KOPT-K1 (cell line): ENCODE data around the gene CREB3L4.
"Not testable (repeated sequence)": the region's sequence is repeated elsewhere in the genome, so short reads cannot be mapped to it uniquely, and the experiment has no call there.

Experiments used
- H3K27ac ChIP-seq: fragments of 200-600 bp; sonication (generic); 2 replicates; pipeline ENCODE4 v1.5.1; 2016; ENCODE audit warnings: antibody characterized with exemption, mild to moderate bottlenecking, low read depth, low read length; ENCODE audit not compliant: poor library complexity, severe bottlenecking
- H3K36me3 ChIP-seq: fragments of 200-600 bp; sonication (generic); 2 replicates; pipeline ENCODE4 v1.5.1; 2017; ENCODE audit warnings: antibody characterized with exemption, mild to moderate bottlenecking, low read length, moderate library complexity; ENCODE audit not compliant: insufficient read depth
- H3K9me3 ChIP-seq: fragments of 200-600 bp; sonication (generic); 2 replicates; pipeline ENCODE4 v1.5.1; 2017; ENCODE audit warnings: antibody characterized with exemption, low read length, mild to moderate bottlenecking; ENCODE audit not compliant: insufficient read depth, poor library complexity, severe bottlenecking

Gene CREB3L4

DNA sequence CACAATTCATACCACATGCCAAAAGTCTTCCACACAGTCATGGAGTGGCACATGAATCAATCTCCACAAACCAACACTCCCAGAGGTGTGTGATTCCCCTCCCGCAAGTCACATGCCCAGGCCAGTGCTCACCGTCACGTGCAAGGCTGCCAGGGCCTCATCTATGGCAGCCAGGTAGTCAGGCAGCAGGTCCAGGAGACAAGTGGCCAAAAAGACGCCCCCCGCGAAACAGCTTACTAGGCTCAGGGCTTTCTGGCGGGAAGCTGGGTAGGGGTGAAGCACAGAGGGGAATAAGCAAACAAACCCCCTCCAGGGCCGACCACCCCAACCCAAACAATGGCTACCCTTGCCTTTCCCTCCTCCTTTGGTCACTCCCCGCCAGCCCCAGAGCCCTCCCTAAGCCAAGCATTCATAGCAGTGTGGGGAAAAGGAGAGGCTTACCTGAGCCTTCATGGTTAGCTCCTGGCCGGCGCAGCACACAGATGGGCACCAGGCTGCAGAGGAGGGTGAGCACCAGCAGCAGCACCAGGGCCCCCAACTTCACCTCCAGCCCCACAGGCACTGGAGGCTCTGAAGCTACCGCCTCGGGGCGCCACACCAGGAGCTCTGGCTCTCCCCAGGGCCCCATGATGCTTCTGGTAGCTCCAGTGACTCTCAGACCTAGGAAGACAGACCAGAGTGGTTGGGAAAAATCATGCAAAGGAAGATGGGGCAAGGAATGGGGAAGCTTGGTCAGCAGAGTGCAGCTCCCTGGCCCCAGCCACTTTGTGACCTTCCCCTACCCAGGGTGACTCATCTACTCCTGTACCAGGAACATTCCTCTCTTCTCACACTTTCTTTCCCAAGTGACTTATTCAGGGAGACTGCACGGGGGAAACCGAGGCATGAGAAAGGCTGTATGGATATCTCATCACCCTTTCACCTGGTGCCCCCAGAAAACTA, 5.3 kb upstream of the CREB3L4 start:
- no peaks in the 10 kb centered on the region for H3K9me3 ChIP-seq
- peaks cover 17% of the 10 kb centered on the region; the same call in 1 of the 2 replicates for H3K36me3 ChIP-seq
- peak overlapping the region; percentile 79 for H3K27ac ChIP-seq

DNA sequence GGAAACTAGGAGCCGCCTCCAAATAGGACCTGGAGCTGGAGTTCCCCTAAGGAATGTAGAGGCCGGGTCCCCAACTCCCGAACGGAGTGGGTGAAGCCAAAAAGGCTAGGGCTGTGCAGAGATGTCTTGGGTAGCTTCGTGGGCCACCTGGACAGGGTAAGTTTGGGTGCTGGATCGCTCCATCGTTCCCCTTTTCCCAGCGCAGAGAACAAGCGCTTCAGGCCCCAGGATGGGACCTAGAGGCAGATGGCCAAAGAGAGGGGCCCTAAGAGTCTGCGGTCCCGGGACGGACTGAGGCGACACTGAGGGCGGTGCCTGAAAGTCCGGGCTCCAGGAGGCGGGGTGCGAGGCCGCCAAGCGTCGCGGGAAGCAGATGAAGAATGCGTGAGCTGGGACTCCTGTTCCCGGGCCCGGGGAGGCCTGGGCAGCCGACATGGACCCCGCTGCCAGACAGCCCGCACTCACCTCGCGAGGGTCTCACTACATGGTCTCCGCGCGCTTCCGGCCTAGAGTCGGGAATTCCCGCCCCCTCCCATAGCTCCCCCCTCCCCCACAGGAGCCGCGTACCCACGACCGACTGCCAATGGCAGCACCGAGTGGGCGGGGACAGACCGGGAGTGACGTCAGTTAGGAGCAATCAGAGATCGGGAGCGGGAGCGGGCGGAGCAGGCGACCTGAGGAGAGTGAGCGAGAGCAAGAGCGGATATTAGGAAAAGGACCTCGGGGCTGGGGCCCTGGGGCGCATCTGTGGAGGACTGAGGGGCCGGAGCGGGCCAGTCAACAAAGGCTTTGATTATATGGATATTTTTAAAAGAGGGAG, 4.5 kb upstream of the CREB3L4 start, which contains the start of gene SLC39A1:
Gene SLC39A1, minus strand, starts transcription at position 508 of the 820 bp plus-strand sequence. CDS start 822 bp downstream, outside the sequence.
- peaks cover 17% of the 10 kb centered on the region; the same call in 1 of the 2 replicates for H3K36me3 ChIP-seq
- peak within 1 kb of the TSS; percentile 79 for H3K27ac ChIP-seq

DNA sequence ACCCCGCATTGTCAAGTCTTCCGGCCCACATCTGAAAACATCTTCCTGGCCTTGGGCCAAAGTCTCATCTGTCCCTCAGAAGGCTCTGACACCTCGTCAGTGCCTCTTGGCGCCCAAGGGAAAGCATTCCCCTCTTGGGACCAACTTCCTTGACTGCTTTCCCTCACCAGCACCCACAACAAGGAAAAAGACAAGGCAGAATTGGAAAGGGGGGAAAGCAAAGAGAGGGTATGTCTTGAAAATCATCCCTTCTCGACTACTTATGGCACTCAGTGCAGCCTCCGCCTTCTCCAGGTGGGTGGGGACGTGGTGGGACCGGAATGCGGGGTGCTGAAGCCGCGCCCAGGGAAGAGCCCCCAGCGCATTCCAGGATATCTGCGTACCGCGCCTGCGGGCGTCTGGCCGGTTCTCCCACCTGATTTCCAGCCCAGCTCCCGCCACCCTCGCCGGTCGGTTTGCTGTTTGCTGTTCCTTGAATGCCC, 3.8 kb upstream of the CREB3L4 start:
- peak overlapping the region; percentile 79 for H3K27ac ChIP-seq
- no peaks in the 10 kb centered on the region for H3K9me3 ChIP-seq
- peaks cover 17% of the 10 kb centered on the region; the same call in 1 of the 2 replicates for H3K36me3 ChIP-seq

More for the DNA sequence above, 4.5 kb upstream of the CREB3L4 start, which contains the start of gene SLC39A1:
- H3K9me3 ChIP-seq = no peaks in the 10 kb centered on the region

DNA sequence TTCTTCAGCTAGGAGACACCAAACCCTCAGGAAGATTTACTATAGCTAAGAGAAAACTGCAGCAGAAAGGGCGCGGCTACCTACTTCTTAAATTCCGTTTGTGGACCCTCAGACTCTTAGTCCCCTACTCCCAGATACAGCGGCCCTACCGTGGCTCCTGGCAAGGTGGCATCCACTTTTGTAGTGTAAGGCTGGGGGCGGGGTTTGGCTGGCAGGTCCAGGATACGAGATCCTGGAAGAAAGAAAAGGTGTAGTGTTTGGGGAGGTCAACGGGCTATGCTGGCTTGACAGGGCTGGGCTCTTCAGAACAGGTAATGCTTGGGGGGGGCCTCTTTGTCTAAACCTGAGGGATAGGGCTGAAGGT, 280 bp downstream of the CREB3L4 start:
- peak overlapping the region; percentile 88 for H3K27ac ChIP-seq
- H3K9me3 ChIP-seq = no peaks in the 10 kb centered on the region
- H3K36me3 ChIP-seq = peaks cover 7% of the 10 kb centered on the region; the same call in 1 of the 2 replicates

DNA sequence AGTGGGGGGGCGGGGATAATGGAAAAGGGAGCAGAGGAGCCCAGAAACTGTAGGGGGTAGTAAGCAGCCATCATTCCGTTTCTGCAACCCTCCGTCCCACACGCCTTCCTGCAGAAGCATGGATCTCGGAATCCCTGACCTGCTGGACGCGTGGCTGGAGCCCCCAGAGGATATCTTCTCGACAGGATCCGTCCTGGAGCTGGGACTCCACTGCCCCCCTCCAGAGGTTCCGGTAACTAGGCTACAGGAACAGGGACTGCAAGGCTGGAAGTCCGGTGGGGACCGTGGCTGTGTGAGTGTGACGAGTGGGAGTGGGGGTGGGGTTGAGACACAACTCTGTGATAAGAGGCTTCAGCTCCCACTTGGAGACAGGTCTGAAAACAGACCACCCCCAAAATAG, 706 bp downstream of the CREB3L4 start:
- peak overlapping the region; percentile 88 for H3K27ac ChIP-seq
- peaks cover 12% of the 10 kb centered on the region for H3K36me3 ChIP-seq
- no peaks in the 10 kb centered on the region for H3K9me3 ChIP-seq

DNA sequence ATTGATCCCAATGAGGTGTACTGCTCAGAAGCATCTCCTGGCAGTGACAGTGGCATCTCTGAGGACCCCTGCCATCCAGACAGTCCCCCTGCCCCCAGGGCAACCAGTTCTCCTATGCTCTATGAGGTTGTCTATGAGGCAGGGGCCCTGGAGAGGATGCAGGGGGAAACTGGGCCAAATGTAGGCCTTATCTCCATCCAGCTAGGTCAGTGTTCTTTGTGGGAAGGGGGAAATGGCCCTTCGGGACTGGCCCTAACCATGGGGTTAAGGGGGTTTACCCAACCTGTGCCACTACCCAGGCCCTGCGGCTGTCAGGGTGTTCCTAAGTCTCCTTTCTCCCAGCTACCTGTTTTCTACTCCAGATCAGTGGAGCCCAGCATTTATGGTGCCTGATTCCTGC, 1.3 kb downstream of the CREB3L4 start:
- Histone ChIP-seq H3K27ac (no peak overlapping the region), H3K9me3 (no peaks in the 10 kb centered on the region), H3K36me3 (peaks cover 17% of the 10 kb centered on the region)

DNA sequence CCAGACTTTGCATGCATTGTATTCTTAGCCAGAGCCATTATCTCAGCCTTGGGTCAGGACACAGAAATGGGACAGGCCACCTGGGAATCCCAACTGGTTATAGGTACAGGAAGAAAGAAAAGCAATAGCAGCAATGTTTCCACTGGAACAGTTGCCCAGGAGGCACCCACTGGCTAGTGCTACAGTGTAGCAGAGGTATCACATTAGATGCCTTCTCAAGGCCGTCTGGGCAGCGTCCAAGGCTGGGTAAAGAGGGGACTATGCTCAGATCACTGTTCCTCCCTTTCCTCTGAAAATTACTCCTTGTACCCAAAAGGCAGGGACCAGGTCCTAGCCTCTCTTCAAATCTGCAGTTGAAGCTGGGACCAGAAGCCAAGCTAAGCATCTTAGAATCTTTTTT, 2.6 kb downstream of the CREB3L4 start:
- Histone ChIP-seq H3K27ac (no peak overlapping the region), H3K9me3 (no peaks in the 10 kb centered on the region), H3K36me3 (peaks cover 31% of the 10 kb centered on the region)

DNA sequence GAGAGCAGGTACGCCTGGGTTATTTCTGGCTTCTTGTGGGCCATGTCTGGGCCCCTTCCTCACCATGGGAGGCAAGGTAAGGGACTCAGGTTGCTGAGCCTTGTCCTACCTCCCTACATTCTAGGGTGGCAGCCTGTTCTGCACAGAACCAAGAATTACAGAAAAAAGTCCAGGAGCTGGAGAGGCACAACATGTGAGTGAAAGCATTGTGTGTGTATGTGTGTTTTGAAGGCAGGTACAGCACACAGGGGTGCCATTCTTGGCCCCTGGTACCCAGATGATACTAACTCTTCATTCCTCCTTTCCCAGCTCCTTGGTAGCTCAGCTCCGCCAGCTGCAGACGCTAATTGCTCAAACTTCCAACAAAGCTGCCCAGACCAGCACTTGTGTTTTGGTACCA, 5.4 kb downstream of the CREB3L4 start:
- no peak overlapping the region for H3K27ac ChIP-seq

DNA sequence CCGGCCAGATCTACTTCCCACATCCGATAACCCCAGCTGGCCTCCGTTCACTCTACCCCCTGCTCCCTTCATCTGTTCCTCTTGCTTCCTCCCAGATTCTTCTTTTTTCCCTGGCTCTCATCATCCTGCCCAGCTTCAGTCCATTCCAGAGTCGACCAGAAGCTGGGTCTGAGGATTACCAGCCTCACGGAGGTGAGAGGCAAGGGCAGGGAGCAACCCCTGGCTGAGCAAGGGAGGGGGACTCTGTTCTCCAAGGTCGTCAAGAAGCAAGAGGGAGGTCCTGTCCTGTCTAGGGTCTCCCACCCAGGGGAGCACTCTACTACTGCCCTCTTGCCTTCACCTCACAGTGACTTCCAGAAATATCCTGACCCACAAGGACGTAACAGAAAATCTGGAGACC, 5.8 kb downstream of the CREB3L4 start:
- Histone ChIP-seq H3K27ac (no peak overlapping the region), H3K36me3 (peaks cover 42% of the 10 kb centered on the region), H3K9me3 (no peaks in the 10 kb centered on the region)

More for the DNA sequence above, 5.4 kb downstream of the CREB3L4 start:
- Histone ChIP-seq H3K9me3 (no peaks in the 10 kb centered on the region), H3K36me3 (peaks cover 42% of the 10 kb centered on the region)

DNA sequence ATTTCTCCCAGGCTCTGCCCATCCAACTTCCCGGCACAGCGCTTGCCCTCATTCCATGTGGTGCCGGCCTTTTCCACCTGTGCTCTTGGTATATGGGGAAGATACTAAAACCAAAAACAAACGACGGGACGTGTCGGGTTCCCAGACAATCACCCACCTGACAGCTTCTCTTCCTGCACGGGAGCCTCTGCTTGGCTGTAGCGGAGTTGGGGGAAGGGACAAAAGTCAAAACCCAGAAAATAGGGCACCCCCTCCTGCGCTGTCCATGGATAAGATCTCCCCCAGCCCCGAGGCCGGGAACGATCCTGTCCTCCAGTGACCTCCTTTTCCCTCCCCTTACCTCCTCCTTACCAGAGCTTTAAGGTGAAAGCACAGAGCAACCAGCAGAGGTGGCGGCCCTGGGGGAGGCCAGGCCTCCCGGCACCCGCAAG, 9.1 kb downstream of the CREB3L4 start:
- peak overlapping the region; percentile 90 for H3K27ac ChIP-seq
- H3K36me3 ChIP-seq = peaks cover 42% of the 10 kb centered on the region
- no peaks in the 10 kb centered on the region for H3K9me3 ChIP-seq

DNA sequence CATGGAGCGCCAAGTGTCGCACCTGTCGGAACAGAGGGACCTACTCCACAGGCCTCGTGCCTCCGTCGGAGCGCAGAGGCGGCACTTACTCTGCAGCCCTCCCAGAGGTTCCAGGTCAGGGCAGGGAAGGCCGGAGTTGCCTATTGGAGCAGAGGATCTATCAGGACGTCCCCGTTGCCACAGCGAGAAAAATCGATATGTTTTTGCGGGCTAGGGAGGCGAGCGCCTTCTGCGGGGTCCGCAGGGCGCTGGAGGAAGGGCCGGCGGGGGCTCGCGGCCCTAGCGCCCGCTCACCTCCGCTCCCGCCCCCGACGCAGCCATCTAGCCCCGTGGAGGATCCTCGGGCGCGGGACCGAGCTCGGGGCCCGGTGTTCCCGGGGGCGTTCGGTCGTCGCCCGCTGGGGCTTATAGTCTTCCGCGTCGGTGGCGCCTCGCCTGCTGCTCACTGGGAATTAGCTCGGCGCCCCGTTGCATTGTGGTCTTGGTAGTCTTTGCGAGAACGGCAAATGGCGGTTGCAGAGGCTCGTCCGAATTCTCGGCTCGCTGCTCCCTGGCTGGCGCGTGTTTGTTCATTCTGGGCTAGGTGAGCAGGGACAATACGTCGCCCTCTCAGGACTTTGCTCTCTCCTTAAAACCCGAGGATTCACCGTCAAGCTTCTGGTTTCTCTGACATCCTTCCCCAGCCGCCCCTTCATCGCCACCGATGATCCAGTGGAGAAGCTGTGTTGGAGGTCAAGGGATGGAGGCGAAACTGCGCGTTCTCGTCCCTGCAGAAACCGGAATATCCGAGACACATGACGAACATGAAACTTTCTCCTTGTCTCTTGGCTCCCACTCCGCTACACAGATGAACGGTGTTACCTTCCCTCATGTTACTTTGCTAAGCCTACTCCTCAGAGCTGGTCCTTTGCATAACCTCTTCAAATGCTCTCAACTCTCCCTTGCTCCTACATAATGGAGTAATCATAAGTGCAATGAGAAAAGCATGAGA, 9.8 kb downstream of the CREB3L4 start, which contains the start of gene JTB:
Gene JTB, minus strand, starts transcription at position 425 of the 991 bp plus-strand sequence. Its CDS starts 422 bp downstream, at position 3.
- H3K27ac ChIP-seq = peak within 1 kb of the TSS; percentile 90
- H3K36me3 ChIP-seq = peaks cover 39% of the 10 kb centered on the region
- H3K9me3 ChIP-seq = no peaks in the 10 kb centered on the region

DNA sequence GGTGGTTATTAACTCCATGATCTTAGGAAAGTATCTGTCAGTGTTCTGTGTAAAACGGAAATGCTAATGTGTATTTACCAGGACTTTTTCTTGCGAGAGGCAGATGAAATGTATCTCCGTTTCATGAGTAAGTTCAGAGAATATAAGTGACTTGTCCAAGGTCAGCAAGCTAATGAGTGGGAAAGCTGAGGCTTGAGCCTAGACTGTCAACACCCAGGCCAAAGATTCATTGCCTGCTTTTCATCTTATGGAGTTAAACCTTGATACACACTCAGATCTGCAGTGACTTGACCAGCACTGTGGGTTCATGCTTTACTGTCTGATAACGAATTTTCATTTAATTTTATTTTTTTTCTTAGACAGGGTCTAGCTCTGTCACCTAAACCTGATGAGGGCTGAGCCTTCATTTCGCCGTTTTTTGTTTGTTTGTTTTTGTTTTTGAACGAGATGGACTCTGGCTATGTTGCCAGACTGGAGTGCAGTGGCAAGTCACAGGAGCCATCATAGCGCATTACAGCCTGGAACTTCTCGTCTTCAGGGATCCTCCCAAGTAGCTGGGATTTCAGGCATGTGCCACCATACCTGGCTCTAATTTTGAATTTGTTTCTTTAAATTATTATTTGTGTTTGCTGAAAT, 10.7 kb downstream of the CREB3L4 start:
- H3K9me3 ChIP-seq = no peaks in the 10 kb centered on the region
- H3K27ac ChIP-seq = peak overlapping the region; percentile 90
- peaks cover 30% of the 10 kb centered on the region for H3K36me3 ChIP-seq

DNA sequence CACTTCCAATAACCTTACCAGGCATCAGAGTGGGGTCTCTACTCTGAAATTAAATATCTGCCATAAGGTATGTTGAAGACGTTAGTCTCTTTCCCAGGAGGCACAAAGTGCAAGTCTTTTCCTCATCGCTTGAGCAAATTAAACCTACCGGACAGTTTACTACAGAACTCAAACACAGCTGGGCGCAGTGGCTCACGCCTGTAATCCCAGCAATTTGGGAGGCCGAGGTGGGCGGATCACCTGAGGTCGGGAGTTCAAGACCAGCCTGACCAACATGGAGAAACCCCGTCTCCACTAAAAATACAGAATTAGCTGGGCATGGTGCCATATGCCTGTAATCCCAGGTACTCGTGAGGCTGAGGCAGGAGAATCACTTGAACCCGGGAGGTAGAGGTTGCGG, 11.4 kb downstream of the CREB3L4 start:
- H3K27ac ChIP-seq, H3K9me3 ChIP-seq: not testable (repeated sequence)
- H3K36me3 ChIP-seq = peaks cover 23% of the 10 kb centered on the region
